ENCODE results near the gene ZSCAN5C. TPM values are rescaled to one million over a fixed set of nuclear protein-coding genes. Genes with fewer than 3 reads are reported as not detected.
"Not testable (repeated sequence)": the region's sequence is repeated elsewhere in the genome, so short reads cannot be mapped to it uniquely, and the experiment has no call there.

The ZSCAN5C gene
- polyA plus RNA-seq, 1 donor (not counting 4 experiments of a cell fraction or from before 2014, with no cell fraction given), result not detected

DNA sequence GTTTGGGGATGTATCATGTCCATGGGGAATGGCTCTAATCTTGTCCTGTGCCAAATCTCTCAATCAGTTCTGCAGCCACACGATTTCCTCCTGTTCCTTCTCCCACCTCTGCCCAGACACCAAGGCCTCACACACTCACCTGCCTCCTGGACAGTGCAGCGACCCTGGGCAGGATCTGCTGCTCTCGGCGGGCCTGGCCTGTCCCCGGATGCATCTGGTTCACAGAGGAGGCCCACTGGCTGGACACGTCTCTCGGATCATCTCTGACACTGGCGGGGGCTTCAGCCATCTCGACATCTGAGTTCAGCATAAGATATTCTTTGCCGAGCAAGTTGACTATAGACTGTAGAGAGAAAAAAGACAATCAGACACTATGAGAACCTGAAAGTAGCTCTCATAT is 10.4 kb upstream of the ZSCAN5C start:
- dilution Hi-C loops (cut with MboI; ENCODE audit: extremely low pct_ligation_motif_present, low sequenced_read_pairs), result no loop called here
- no peak overlapping the region for H3K4me3 ChIP-seq (ENCODE audit: control insufficient read depth in 2 of 3, extremely low read depth in 1 of 3, insufficient read depth in 2 of 3, low read depth in 1 of 3, low read length in 3 of 3)
- TF ChIP-seq EZH2 (IDR thresholded peaks at IDR 0.05; ENCODE audit: low read length), result no peak
- TF ChIP-seq, protein P1, sequence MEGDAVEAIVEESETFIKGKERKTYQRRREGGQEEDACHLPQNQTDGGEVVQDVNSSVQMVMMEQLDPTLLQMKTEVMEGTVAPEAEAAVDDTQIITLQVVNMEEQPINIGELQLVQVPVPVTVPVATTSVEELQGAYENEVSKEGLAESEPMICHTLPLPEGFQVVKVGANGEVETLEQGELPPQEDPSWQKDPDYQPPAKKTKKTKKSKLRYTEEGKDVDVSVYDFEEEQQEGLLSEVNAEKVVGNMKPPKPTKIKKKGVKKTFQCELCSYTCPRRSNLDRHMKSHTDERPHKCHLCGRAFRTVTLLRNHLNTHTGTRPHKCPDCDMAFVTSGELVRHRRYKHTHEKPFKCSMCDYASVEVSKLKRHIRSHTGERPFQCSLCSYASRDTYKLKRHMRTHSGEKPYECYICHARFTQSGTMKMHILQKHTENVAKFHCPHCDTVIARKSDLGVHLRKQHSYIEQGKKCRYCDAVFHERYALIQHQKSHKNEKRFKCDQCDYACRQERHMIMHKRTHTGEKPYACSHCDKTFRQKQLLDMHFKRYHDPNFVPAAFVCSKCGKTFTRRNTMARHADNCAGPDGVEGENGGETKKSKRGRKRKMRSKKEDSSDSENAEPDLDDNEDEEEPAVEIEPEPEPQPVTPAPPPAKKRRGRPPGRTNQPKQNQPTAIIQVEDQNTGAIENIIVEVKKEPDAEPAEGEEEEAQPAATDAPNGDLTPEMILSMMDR (optimal IDR thresholded peaks at IDR 0.05 in 1 of 3, IDR thresholded peaks at IDR 0.05 in 1 of 3, conservative IDR thresholded peaks at IDR 0.05 in 1 of 3; ENCODE audit: extremely low read depth in 1 of 3, insufficient read depth in 2 of 3, low read length in 3 of 3), result no peak

DNA sequence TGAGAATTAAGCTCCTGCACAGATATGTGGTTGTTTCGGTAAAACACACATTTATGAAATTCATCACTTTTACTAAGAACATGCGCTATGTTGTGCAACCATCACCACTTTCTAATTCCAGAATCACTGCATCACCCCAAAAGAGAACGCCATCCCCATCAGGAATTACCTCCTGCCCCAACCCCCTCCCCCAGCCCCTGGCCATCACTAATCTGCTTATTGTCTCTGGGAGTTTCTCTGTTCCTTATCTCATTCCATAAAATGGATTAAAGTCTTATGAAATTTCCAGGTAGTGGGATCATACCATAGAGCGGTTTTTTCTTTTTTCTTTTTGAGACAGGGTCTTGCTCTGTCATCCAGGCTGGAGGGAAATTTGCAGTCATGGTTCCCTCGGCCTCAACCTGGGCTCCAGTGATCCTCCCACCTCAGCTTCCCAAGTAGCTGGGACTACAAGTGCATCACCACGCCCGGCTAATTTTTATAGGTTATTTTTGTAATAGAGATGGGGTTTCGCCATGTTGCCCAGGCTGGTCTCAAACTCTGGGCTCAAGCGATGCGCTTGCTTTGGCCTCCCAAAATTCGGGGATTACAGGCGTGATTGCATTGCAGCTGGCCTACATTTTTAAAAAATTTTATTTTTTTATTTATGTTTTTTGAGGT is 8.0 kb upstream of the ZSCAN5C start:
- Histone ChIP-seq H3K27ac (ENCODE audit: control insufficient read depth, insufficient read depth, low read length) (no peak overlapping the region), H2AFZ (ENCODE audit: control insufficient read depth, low read length) (no peak overlapping the region), H3K36me3 (ENCODE audit: control insufficient read depth in 2 of 2, extremely low read depth in 1 of 2, insufficient read depth in 2 of 2, low read length in 2 of 2) (no peaks in the 10 kb centered on the region), H3K9ac (ENCODE audit: control insufficient read depth, extremely low read depth, insufficient read depth, low read length) (no peak overlapping the region), H3K9me3 (ENCODE audit: control insufficient read depth, low read depth, low read length) (no peaks in the 10 kb centered on the region), H3K4me3 (ENCODE audit: control insufficient read depth in 2 of 3, extremely low read depth in 1 of 3, insufficient read depth in 2 of 3, low read depth in 1 of 3, low read length in 3 of 3) (no peak overlapping the region), H3K9me1 (ENCODE audit: control insufficient read depth, extremely low read depth, insufficient read depth, low read length) (no peaks in the 10 kb centered on the region), H3K27me3 (ENCODE audit: control insufficient read depth, extremely low read depth, insufficient read depth, low read length) (no peaks in the 10 kb centered on the region), H4K20me1 (ENCODE audit: control insufficient read depth, extremely low read depth, insufficient read depth, low read length) (no peaks in the 10 kb centered on the region), H3K79me2 (ENCODE audit: control insufficient read depth, insufficient read depth, low read length) (no peaks in the 10 kb centered on the region), H3K4me2 (ENCODE audit: control insufficient read depth, extremely low read depth, insufficient read depth, low read depth, low read length) (no peak overlapping the region), H3K4me1 (ENCODE audit: control insufficient read depth, extremely low read depth, insufficient read depth, low read length) (no peaks in the 10 kb centered on the region)
- FAIRE-seq, result no peak
- dilution Hi-C loops (cut with MboI; ENCODE audit: extremely low pct_ligation_motif_present, low sequenced_read_pairs), result no loop called here
- DNase-seq (ENCODE audit: low read depth, low spot score), result no peak
- TF ChIP-seq, protein P1 (optimal IDR thresholded peaks at IDR 0.05 in 1 of 3, IDR thresholded peaks at IDR 0.05 in 1 of 3, conservative IDR thresholded peaks at IDR 0.05 in 1 of 3; ENCODE audit: extremely low read depth in 1 of 3, insufficient read depth in 2 of 3, low read length in 3 of 3), result no peak
- no peak for TF ChIP-seq EZH2 (IDR thresholded peaks at IDR 0.05; ENCODE audit: low read length)

More for the DNA sequence above, 10.4 kb upstream of the ZSCAN5C start:
- DNase-seq (ENCODE audit: low read depth, low spot score), result no peak
- Histone ChIP-seq H3K9me3 (ENCODE audit: control insufficient read depth, low read depth, low read length) (no peaks in the 10 kb centered on the region), H4K20me1 (ENCODE audit: control insufficient read depth, extremely low read depth, insufficient read depth, low read length) (no peaks in the 10 kb centered on the region), H3K36me3 (ENCODE audit: control insufficient read depth in 2 of 2, extremely low read depth in 1 of 2, insufficient read depth in 2 of 2, low read length in 2 of 2) (no peaks in the 10 kb centered on the region), H3K4me1 (ENCODE audit: control insufficient read depth, extremely low read depth, insufficient read depth, low read length) (no peaks in the 10 kb centered on the region), H3K9ac (ENCODE audit: control insufficient read depth, extremely low read depth, insufficient read depth, low read length) (no peak overlapping the region), H3K27me3 (ENCODE audit: control insufficient read depth, extremely low read depth, insufficient read depth, low read length) (no peaks in the 10 kb centered on the region), H3K4me2 (ENCODE audit: control insufficient read depth, extremely low read depth, insufficient read depth, low read depth, low read length) (no peak overlapping the region), H2AFZ (ENCODE audit: control insufficient read depth, low read length) (no peak overlapping the region), H3K79me2 (ENCODE audit: control insufficient read depth, insufficient read depth, low read length) (no peaks in the 10 kb centered on the region), H3K27ac (ENCODE audit: control insufficient read depth, insufficient read depth, low read length) (no peak overlapping the region), H3K9me1 (ENCODE audit: control insufficient read depth, extremely low read depth, insufficient read depth, low read length) (no peaks in the 10 kb centered on the region)
- FAIRE-seq, result no peak

DNA sequence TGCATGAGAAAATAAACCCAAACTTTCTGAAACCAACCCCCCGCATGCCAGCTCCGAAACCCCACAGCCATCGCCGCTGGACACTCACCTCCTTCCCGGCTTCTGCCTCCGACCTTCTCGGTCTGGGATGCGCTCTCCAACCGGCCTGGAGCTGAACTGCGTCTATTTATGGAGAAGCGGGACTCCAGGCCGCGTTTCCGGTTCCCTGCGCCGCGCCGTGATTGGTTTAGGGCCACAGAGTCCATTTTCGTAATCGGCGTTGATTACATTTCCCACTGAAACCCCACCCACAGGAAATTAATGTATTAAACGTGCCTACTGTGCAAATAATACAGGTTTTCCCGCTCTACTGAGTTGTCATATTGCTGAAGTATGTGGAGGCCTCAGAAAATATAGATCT is 4.4 kb upstream of the ZSCAN5C start, which contains the start of gene ZSCAN5B:
ZSCAN5B (minus strand) TSS at position 138 of the 400 bp plus-strand sequence. CDS start 4,731 bp downstream, outside the sequence.
- DNase-seq (ENCODE audit: low read depth, low spot score); H3K36me3 ChIP-seq (ENCODE audit: control insufficient read depth in 2 of 2, extremely low read depth in 1 of 2, insufficient read depth in 2 of 2, low read length in 2 of 2); H4K20me1 ChIP-seq (ENCODE audit: control insufficient read depth, extremely low read depth, insufficient read depth, low read length); H3K27ac ChIP-seq (ENCODE audit: control insufficient read depth, insufficient read depth, low read length); H3K4me1 ChIP-seq (ENCODE audit: control insufficient read depth, extremely low read depth, insufficient read depth, low read length); H3K27me3 ChIP-seq (ENCODE audit: control insufficient read depth, extremely low read depth, insufficient read depth, low read length); H3K4me2 ChIP-seq (ENCODE audit: control insufficient read depth, extremely low read depth, insufficient read depth, low read depth, low read length); H3K9ac ChIP-seq (ENCODE audit: control insufficient read depth, extremely low read depth, insufficient read depth, low read length); FAIRE-seq; H3K9me1 ChIP-seq (ENCODE audit: control insufficient read depth, extremely low read depth, insufficient read depth, low read length); H3K9me3 ChIP-seq (ENCODE audit: control insufficient read depth, low read depth, low read length); H3K4me3 ChIP-seq (ENCODE audit: control insufficient read depth in 2 of 3, extremely low read depth in 1 of 3, insufficient read depth in 2 of 3, low read depth in 1 of 3, low read length in 3 of 3); H2AFZ ChIP-seq (ENCODE audit: control insufficient read depth, low read length); dilution Hi-C loops (cut with MboI; ENCODE audit: extremely low pct_ligation_motif_present, low sequenced_read_pairs); H3K79me2 ChIP-seq (ENCODE audit: control insufficient read depth, insufficient read depth, low read length): not testable (repeated sequence)
